K562 (cell line): ENCODE results near the gene SERTAD2. TPM values are rescaled to one million over a fixed set of nuclear protein-coding genes. Genes with fewer than 3 reads are reported as not detected.

Source experiments
- ELF1 ChIP-seq: fragments of 200-800 bp; sonication (Bioruptor generic); IDR thresholded peaks from 2 replicates; pipeline ENCODE4 v1.6.1; 2016; ENCODE audit warnings: missing genetic modification characterization, missing compliant biosample characterization
- FOXP1 ChIP-seq: sonication (generic); formaldehyde crosslinking; IDR thresholded peaks from 2 replicates; pipeline ENCODE4 v1.8.0; 2022; ENCODE audit warnings: mild to moderate bottlenecking, missing genetic modification reagents
- MAFG ChIP-seq: fragments of 450-650 bp; conservative IDR thresholded peaks from 2 replicates; pipeline ENCODE4 v1.6.1; 2016; ENCODE audit warnings: missing genetic modification characterization, missing compliant biosample characterization
- MED1 ChIP-seq: sonication (generic); formaldehyde crosslinking; IDR thresholded peaks from 2 replicates; pipeline ENCODE4 v1.8.1; 2023; ENCODE audit warnings: missing genetic modification reagents, borderline replicate concordance
- NR2C2 ChIP-seq, 2 experiments: fragments of 200-800 bp in 1 of 2; sonication (Bioruptor generic) in 1 of 2; sonication (generic) in 1 of 2; formaldehyde crosslinking in 1 of 2; IDR thresholded peaks; 2 replicates each; pipeline versions ENCODE4 v1.6.1 to v1.8.0; 2016 to 2022; ENCODE audit warnings: mild to moderate bottlenecking in 1 of 2, missing compliant biosample characterization in 1 of 2, missing genetic modification characterization in 1 of 2, missing genetic modification reagents in 1 of 2
- SIN3A ChIP-seq, 2 experiments: fragments of 150-350 bp in 1 of 2; IDR thresholded peaks; 2 replicates each; pipeline ENCODE4 v1.6.1; 2011 to 2016; ENCODE audit warnings: borderline replicate concordance in 2 of 2, low read depth in 2 of 2, low read length in 2 of 2, mild to moderate bottlenecking in 2 of 2, moderate library complexity in 2 of 2; ENCODE audit not compliant: control insufficient read depth in 1 of 2
- SLC30A9 ChIP-seq: fragments of 250-450 bp; sonication (Bioruptor Pico); IDR thresholded peaks from 2 replicates; pipeline ENCODE4 v1.8.0; 2022; ENCODE audit warnings: mild to moderate bottlenecking, moderate library complexity
- SP1 ChIP-seq: sonication (generic); formaldehyde crosslinking; IDR thresholded peaks from 2 replicates; pipeline ENCODE4 v1.8.1; 2022; ENCODE audit warnings: mild to moderate bottlenecking, missing genetic modification reagents
- SRSF3 ChIP-seq: fragments of 200-400 bp; formaldehyde crosslinking; IDR thresholded peaks from 2 replicates; pipeline ENCODE4 v1.6.1; 2016; ENCODE audit warnings: mild to moderate bottlenecking, low read length, moderate library complexity; ENCODE audit not compliant: insufficient read depth
- TAF9B ChIP-seq: fragments of 450-650 bp; IDR thresholded peaks from 2 replicates; pipeline ENCODE4 v1.6.1; 2018; ENCODE audit warnings: mild to moderate bottlenecking; ENCODE audit not compliant: partially characterized antibody
- YY1 ChIP-seq, 3 experiments: IDR thresholded peaks; 2 replicates each; pipeline ENCODE4 v1.6.1; 2011; ENCODE audit warnings: low read length in 2 of 3, mild to moderate bottlenecking in 2 of 3, moderate library complexity in 2 of 3, borderline replicate concordance in 1 of 3, control low read depth in 1 of 3, low read depth in 1 of 3; ENCODE audit not compliant: insufficient read depth in 3 of 3, insufficient replicate concordance in 2 of 3, control insufficient read depth in 1 of 3, insufficient read length in 1 of 3; ENCODE audit errors: extremely low read depth in 1 of 3
- ZFP1 ChIP-seq: fragments of 450-650 bp; formaldehyde crosslinking; IDR thresholded peaks from 2 replicates; pipeline ENCODE4 v1.4.0; 2020; ENCODE audit warnings: mild to moderate bottlenecking, mixed read lengths
- ZNF121 ChIP-seq: sonication (generic); formaldehyde crosslinking; conservative IDR thresholded peaks from 2 replicates; pipeline ENCODE4 v1.8.0; 2022; ENCODE audit warnings: missing genetic modification reagents
- polyA plus RNA-seq, 8 experiments: library from polyadenylated mRNA; depleted of rRNA in 4 of 8; stranded (reverse) in 5 of 8; unstranded in 3 of 8; fragments of >200 nt; fragmentation: Nextera tagmentation in 2 of 8; fragmentation: Illumina TruSeq in 1 of 8; extraction: Ambion mirVana in 2 of 8; extraction: Trizol in 1 of 8; gene quantifications; 2 replicates each; pipeline versions ENCODE4 v1.2.1 to v1.2.3, GENCODE V29; 2011 to 2014; ENCODE audit warnings: inconsistent platforms in 1 of 8, missing spikeins in 1 of 8
- total RNA-seq, 7 experiments: library from RNA; depleted of rRNA in 6 of 7; stranded (reverse); fragments of >200 nt in 6 of 7; fragmentation: Illumina TruSeq in 2 of 7; extraction: Trizol in 2 of 7; gene quantifications; 2 replicates each; pipeline versions ENCODE4 v1.2.1 to v1.2.3, GENCODE V29; 2011 to 2021; ENCODE audit warnings: low replicate concordance in 1 of 7
- TF ChIP-seq, protein P1 (sequence below), 2 experiments: fragments of 450-650 bp; IDR thresholded peaks; 2 replicates each; pipeline ENCODE4 v1.6.1; 2018; ENCODE audit warnings: mild to moderate bottlenecking in 2 of 2, low read depth in 1 of 2; ENCODE audit not compliant: partially characterized antibody in 2 of 2
- TF ChIP-seq, protein P2 (sequence below): sonication (generic); formaldehyde crosslinking; IDR thresholded peaks from 2 replicates; pipeline ENCODE4 v1.8.0; 2023; ENCODE audit warnings: mild to moderate bottlenecking, missing genetic modification reagents
- TF ChIP-seq, protein P3 (sequence below): fragments of 450-650 bp; IDR thresholded peaks from 2 replicates; pipeline ENCODE4 v1.6.1; 2016

Gene SERTAD2
- total and polyA plus RNA-seq, 9 of the 15 experiments (the other 6 are each of a cell fraction or from before 2014, with no cell fraction given) = 3.0 to 12.5 (median 6.1) TPM

DNA sequence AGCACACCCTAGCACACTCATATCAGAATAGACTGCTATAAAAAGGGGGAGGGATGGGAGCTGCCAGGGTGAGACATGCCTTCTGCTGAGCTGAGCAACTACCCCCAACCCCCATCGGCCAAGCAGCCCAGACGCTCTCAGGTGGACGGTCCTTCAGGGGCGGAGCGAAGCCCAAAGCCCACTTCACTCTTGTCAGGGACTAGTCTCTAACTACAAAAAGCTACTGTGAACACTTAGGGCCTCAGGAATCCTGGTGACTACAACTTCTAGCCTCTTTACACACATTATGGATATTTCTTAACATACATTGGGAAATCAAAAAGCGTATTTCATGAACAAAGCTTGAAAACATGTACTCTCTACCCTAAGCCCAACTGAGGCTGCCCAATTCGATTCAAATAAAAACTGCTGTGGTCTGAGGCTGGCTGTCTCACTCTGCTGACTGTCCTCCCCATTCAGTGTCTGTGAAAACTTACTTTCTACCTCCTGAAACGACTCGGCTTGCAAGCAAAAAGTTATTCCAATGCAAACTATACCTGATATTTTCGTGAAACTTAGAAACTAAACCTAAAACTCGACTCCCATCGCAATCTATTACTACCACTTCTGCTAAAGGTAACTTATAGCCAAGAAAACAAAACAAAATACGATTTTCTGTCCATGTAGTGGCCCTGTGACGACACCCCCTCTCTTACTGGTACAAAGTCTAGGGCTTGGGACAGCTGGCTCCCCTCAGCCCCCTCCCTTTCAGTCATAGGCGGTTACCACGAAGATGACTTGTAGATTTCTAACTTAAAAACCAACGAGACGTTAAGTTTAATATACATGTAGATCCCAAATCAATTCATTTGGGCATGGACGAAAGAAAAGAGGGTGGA lies 1.2 kb downstream of the SERTAD2 start (continued):
- TF ChIP-seq FOXP1 = no peak
- no peak for TF ChIP-seq NR2C2 (CRISPR knock-in tag; IDR thresholded peaks at IDR 0.05)
- no peak for TF ChIP-seq NR2C2 (tag; IDR thresholded peaks at IDR 0.05)
- TF ChIP-seq, protein P1, sequence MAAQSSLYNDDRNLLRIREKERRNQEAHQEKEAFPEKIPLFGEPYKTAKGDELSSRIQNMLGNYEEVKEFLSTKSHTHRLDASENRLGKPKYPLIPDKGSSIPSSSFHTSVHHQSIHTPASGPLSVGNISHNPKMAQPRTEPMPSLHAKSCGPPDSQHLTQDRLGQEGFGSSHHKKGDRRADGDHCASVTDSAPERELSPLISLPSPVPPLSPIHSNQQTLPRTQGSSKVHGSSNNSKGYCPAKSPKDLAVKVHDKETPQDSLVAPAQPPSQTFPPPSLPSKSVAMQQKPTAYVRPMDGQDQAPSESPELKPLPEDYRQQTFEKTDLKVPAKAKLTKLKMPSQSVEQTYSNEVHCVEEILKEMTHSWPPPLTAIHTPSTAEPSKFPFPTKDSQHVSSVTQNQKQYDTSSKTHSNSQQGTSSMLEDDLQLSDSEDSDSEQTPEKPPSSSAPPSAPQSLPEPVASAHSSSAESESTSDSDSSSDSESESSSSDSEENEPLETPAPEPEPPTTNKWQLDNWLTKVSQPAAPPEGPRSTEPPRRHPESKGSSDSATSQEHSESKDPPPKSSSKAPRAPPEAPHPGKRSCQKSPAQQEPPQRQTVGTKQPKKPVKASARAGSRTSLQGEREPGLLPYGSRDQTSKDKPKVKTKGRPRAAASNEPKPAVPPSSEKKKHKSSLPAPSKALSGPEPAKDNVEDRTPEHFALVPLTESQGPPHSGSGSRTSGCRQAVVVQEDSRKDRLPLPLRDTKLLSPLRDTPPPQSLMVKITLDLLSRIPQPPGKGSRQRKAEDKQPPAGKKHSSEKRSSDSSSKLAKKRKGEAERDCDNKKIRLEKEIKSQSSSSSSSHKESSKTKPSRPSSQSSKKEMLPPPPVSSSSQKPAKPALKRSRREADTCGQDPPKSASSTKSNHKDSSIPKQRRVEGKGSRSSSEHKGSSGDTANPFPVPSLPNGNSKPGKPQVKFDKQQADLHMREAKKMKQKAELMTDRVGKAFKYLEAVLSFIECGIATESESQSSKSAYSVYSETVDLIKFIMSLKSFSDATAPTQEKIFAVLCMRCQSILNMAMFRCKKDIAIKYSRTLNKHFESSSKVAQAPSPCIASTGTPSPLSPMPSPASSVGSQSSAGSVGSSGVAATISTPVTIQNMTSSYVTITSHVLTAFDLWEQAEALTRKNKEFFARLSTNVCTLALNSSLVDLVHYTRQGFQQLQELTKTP (IDR thresholded peaks at IDR 0.05; ENCODE audit: low read depth in 1 of 2, partially characterized antibody in 2 of 2) = no peak
- no peak for TF ChIP-seq ELF1 (tag)
- TF ChIP-seq TAF9B = peak; percentile 38
- TF ChIP-seq SRSF3 = no peak
- TF ChIP-seq ZNF121 = no peak
- no peak for TF ChIP-seq YY1 (IDR thresholded peaks at IDR 0.05; ENCODE audit: borderline replicate concordance in 1 of 3, control insufficient read depth in 1 of 3, extremely low read depth in 1 of 3, insufficient read depth in 3 of 3, insufficient read length in 1 of 3, insufficient replicate concordance in 2 of 3, low read depth in 1 of 3, low read length in 2 of 3)
- TF ChIP-seq SP1 = no peak
- TF ChIP-seq SIN3A (IDR thresholded peaks at IDR 0.05; ENCODE audit: borderline replicate concordance in 2 of 2, control insufficient read depth in 1 of 2, low read depth in 2 of 2, low read length in 2 of 2) = 0 out of 4 replicates have a peak, but pooled peaks of 1 of the 2 experiments have one; percentile 37
- TF ChIP-seq MAFG (tag) = peak; percentile 63
- TF ChIP-seq, protein P2, sequence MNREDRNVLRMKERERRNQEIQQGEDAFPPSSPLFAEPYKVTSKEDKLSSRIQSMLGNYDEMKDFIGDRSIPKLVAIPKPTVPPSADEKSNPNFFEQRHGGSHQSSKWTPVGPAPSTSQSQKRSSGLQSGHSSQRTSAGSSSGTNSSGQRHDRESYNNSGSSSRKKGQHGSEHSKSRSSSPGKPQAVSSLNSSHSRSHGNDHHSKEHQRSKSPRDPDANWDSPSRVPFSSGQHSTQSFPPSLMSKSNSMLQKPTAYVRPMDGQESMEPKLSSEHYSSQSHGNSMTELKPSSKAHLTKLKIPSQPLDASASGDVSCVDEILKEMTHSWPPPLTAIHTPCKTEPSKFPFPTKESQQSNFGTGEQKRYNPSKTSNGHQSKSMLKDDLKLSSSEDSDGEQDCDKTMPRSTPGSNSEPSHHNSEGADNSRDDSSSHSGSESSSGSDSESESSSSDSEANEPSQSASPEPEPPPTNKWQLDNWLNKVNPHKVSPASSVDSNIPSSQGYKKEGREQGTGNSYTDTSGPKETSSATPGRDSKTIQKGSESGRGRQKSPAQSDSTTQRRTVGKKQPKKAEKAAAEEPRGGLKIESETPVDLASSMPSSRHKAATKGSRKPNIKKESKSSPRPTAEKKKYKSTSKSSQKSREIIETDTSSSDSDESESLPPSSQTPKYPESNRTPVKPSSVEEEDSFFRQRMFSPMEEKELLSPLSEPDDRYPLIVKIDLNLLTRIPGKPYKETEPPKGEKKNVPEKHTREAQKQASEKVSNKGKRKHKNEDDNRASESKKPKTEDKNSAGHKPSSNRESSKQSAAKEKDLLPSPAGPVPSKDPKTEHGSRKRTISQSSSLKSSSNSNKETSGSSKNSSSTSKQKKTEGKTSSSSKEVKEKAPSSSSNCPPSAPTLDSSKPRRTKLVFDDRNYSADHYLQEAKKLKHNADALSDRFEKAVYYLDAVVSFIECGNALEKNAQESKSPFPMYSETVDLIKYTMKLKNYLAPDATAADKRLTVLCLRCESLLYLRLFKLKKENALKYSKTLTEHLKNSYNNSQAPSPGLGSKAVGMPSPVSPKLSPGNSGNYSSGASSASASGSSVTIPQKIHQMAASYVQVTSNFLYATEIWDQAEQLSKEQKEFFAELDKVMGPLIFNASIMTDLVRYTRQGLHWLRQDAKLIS = no peak; the same call in 1 of the 2 replicates
- no peak for TF ChIP-seq SLC30A9 (CRISPR knock-in tag)
- TF ChIP-seq ZFP1 (CRISPR knock-in tag) = no peak
- TF ChIP-seq, protein P3, sequence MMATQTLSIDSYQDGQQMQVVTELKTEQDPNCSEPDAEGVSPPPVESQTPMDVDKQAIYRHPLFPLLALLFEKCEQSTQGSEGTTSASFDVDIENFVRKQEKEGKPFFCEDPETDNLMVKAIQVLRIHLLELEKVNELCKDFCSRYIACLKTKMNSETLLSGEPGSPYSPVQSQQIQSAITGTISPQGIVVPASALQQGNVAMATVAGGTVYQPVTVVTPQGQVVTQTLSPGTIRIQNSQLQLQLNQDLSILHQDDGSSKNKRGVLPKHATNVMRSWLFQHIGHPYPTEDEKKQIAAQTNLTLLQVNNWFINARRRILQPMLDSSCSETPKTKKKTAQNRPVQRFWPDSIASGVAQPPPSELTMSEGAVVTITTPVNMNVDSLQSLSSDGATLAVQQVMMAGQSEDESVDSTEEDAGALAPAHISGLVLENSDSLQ = no peak
- no peak for TF ChIP-seq MED1
